Measurements from ENCODE around the gene VILL. TPM values are rescaled to one million over a fixed set of nuclear protein-coding genes. Genes with fewer than 3 reads are reported as not detected.

The VILL gene
- total RNA-seq, 6 donors from 2014 or later: 5.6 to 41.9 (median 19.0) TPM

GRCh38 chr3:37954881-37955280 lies 35.7 kb upstream of the VILL start:
- TF ChIP-seq POLR2A (IDR thresholded peaks at IDR 0.05): no peak
- Histone ChIP-seq H3K4me1 (peaks cover 25 to 51% (median 32%) of the 10 kb centered on the region in 4 donors), H3K27me3 (no peaks in the 10 kb centered on the region), H3K4me3 (no peak overlapping the region), H3K36me3 (peaks cover 0 to 6% (median 0%) of the 10 kb centered on the region in 4 donors), H3K27ac (peak overlapping the region in 3 of 4 donors; percentile 7 to 84 (median 69)), H3K9me3 (no peaks in the 10 kb centered on the region)
- WGBS, 2 donors: 94% methylated on average over 4 to 6 of the region's 6 CpGs
- DNase-seq (no peak), ATAC-seq (ENCODE audit: low FRiP score in 2 of 2) (no peak)

- H3K36me3 ChIP-seq: peaks cover 0 to 6% (median 0%) of the 10 kb centered on the region in 4 donors
- peak in 1 of 2 donors; percentile 45 for ATAC-seq (ENCODE audit: low FRiP score in 2 of 2)
- TF ChIP-seq CTCF (IDR thresholded peaks at IDR 0.05): no peak
- peaks cover 22 to 47% (median 31%) of the 10 kb centered on the region in 4 donors for H3K4me1 ChIP-seq
- DNase-seq: no peak
- H3K27ac ChIP-seq: peak overlapping the region; percentile 40 to 84 (median 56)
- H3K9me3 ChIP-seq: no peaks in the 10 kb centered on the region
- WGBS, 2 donors: 49 to 57% methylated on average over 3 of the region's 3 CpGs
- no peak overlapping the region for H3K4me3 ChIP-seq
- no peaks in the 10 kb centered on the region for H3K27me3 ChIP-seq
Measured at GRCh38 chr3:37955918-37956707, 34.5 kb upstream of the VILL start.

GRCh38 chr3:37956723-37957538 lies 33.7 kb upstream of the VILL start:
- TF ChIP-seq EP300 (IDR thresholded peaks at IDR 0.05): no peak
- TF ChIP-seq POLR2AphosphoS5 (IDR thresholded peaks at IDR 0.05): no peak
- TF ChIP-seq CTCF (IDR thresholded peaks at IDR 0.05): no peak
- TF ChIP-seq POLR2A (IDR thresholded peaks at IDR 0.05): no peak
- DNase-seq (no peak), ATAC-seq (ENCODE audit: low FRiP score in 2 of 2) (no peak)
- H3K27ac ChIP-seq: peak overlapping the region; percentile 40 to 84 (median 56)
- 27 to 36% methylated on average over 2 of the region's 2 CpGs for WGBS, 2 donors
- H3K9me3 ChIP-seq: no peaks in the 10 kb centered on the region
- H3K27me3 ChIP-seq: no peaks in the 10 kb centered on the region
- peaks cover 29 to 49% (median 38%) of the 10 kb centered on the region in 4 donors for H3K4me1 ChIP-seq
- peaks cover 0 to 6% (median 0%) of the 10 kb centered on the region in 4 donors for H3K36me3 ChIP-seq
- no peak overlapping the region for H3K4me3 ChIP-seq

GRCh38 chr3:37957539-37957936 lies 33.0 kb upstream of the VILL start:
- WGBS, 2 donors: 54 to 57% methylated on average over 4 to 7 of the region's 7 CpGs
- Histone ChIP-seq H3K9me3 (no peaks in the 10 kb centered on the region), H3K27me3 (no peaks in the 10 kb centered on the region), H3K27ac (peak overlapping the region; percentile 40 to 84 (median 56)), H3K36me3 (peaks cover 0 to 6% (median 0%) of the 10 kb centered on the region in 4 donors), H3K4me1 (peaks cover 31 to 50% (median 38%) of the 10 kb centered on the region in 4 donors), H3K4me3 (no peak overlapping the region)
- TF ChIP-seq EP300 (IDR thresholded peaks at IDR 0.05) (no peak), POLR2AphosphoS5 (IDR thresholded peaks at IDR 0.05) (no peak), CTCF (IDR thresholded peaks at IDR 0.05) (no peak), POLR2A (IDR thresholded peaks at IDR 0.05) (no peak)
- ATAC-seq (ENCODE audit: low FRiP score in 2 of 2): peak in 1 of 2 donors; percentile 46
- peak in 1 of 2 donors; percentile 27 for DNase-seq

All from upper lobe of left lung (tissue), 6 donors.